Measurements from ENCODE around the gene THNSL1.
A peak's percentile ranks its signal among the peaks of the same experiment; 100 is the strongest.
"Not testable (repeated sequence)": the region's sequence is repeated elsewhere in the genome, so short reads cannot be mapped to it uniquely, and the experiment has no call there.

THNSL1 gene, protein sequence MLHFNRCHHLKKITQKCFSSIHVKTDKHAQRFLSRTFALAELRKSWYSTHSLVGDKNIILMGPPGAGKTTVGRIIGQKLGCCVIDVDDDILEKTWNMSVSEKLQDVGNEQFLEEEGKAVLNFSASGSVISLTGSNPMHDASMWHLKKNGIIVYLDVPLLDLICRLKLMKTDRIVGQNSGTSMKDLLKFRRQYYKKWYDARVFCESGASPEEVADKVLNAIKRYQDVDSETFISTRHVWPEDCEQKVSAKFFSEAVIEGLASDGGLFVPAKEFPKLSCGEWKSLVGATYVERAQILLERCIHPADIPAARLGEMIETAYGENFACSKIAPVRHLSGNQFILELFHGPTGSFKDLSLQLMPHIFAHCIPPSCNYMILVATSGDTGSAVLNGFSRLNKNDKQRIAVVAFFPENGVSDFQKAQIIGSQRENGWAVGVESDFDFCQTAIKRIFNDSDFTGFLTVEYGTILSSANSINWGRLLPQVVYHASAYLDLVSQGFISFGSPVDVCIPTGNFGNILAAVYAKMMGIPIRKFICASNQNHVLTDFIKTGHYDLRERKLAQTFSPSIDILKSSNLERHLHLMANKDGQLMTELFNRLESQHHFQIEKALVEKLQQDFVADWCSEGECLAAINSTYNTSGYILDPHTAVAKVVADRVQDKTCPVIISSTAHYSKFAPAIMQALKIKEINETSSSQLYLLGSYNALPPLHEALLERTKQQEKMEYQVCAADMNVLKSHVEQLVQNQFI

GRCh38 chr10:25016376-25017153, at the start of gene THNSL1:
Gene THNSL1, plus strand, starts transcription at chr10:25016612. Its CDS starts 6,612 bp downstream, at chr10:25023224.
- peak; percentile 99 for DNase-seq

- no peak for DNase-seq
Measured at GRCh38 chr10:24966962-24967481, 49.4 kb upstream of the THNSL1 start.

GRCh38 chr10:24968349-24968748, 48.1 kb upstream of the THNSL1 start:
- no peak for DNase-seq

DNA sequence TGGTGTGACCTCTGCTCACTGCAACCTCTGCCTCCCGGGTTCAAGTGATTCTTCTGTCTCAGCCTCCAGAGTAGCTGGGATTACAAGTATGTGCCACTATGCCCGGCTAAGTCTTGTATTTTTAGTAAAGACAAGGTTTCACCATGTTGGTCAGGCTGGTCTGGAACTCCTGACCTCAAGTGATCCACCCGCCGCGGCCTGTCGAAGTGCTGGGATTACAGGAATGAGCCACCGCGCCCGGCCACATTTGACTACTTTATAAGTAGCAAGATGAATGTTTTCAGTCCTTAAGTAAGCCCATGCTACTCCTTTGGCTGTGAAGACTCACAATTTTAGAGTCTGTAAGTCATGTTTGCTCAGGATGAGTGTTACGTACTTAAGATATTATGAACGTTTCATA, 47.5 kb upstream of the THNSL1 start:
- not testable (repeated sequence) for DNase-seq

GRCh38 chr10:24969841-24970281, 46.6 kb upstream of the THNSL1 start:
- peak; percentile 72 for DNase-seq

GRCh38 chr10:24971374-24971773, 45.0 kb upstream of the THNSL1 start:
- DNase-seq = no peak

DNA sequence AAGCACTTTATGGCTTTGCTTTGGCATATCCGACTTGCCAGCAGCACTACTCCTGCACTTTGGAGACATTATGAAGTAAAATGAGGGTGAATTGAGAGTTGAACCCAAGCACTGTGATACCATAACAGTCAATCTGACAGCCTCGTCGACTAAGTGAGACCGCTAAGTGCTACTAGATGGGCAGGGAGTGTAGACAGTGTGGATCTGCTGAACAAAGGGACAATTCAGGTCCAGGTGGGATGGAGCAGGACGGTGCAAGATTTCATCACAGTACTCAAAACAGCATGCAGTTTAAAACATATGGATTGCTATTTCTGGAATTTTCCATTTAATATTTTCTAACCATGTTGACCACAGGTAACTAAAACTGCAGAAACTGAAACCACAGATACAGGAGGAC, 43.2 kb upstream of the THNSL1 start:
- no peak for DNase-seq

- peak; percentile 75 for DNase-seq
Measured at GRCh38 chr10:24974976-24975375, 41.4 kb upstream of the THNSL1 start.

- DNase-seq = no peak
Measured at GRCh38 chr10:24979685-24980084, 36.7 kb upstream of the THNSL1 start.

- DNase-seq = no peak
Measured at GRCh38 chr10:24981161-24981710, 35.2 kb upstream of the THNSL1 start.

GRCh38 chr10:24982319-24983112, 33.9 kb upstream of the THNSL1 start:
- no peak for DNase-seq

GRCh38 chr10:24983130-24983529, 33.3 kb upstream of the THNSL1 start:
- DNase-seq = no peak

DNA sequence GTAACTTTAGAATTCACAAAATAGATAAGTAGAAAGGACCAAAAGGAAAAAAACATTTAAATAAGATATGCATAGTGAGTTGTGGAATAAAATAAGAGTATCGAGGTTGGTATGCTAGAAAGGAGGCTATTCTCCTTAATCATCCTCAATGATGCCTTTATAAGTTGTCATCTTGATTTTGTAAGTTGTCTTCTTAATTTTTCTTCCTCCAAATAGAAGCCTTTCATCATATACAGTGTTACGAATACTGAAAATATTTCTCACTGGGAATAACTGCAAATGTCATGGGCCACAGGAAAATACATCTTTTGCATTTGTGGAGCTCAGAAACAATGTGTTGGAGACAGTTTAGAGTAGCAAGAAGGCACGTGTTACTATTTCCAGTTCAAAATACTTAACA, 32.5 kb upstream of the THNSL1 start:
- no peak for DNase-seq

GRCh38 chr10:24984906-24985305, 31.5 kb upstream of the THNSL1 start:
- DNase-seq = no peak

- DNase-seq = no peak
Measured at GRCh38 chr10:24988831-24989640, 27.4 kb upstream of the THNSL1 start.

- DNase-seq = no peak
Measured at GRCh38 chr10:24989867-24990266, 26.5 kb upstream of the THNSL1 start.

DNA sequence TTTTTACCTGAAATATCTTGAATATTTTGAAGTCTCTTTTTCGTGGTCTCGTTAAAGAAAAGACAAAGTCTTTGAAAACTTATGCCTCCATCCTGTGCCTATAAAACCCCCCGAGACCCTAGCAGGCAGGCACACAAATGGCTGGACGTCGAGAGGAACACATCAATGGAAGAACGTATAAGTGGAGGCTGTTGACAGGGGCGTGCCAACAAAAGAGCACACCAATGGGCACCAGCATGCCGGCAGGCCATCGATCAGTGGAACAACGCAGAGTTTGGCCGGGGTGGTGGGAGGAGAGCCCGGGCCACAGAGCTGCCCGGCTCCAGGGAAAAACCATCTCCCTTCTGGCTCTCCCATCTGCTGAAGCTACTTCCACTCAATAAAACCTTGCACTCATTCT, 25.1 kb upstream of the THNSL1 start:
- no peak for DNase-seq

DNA sequence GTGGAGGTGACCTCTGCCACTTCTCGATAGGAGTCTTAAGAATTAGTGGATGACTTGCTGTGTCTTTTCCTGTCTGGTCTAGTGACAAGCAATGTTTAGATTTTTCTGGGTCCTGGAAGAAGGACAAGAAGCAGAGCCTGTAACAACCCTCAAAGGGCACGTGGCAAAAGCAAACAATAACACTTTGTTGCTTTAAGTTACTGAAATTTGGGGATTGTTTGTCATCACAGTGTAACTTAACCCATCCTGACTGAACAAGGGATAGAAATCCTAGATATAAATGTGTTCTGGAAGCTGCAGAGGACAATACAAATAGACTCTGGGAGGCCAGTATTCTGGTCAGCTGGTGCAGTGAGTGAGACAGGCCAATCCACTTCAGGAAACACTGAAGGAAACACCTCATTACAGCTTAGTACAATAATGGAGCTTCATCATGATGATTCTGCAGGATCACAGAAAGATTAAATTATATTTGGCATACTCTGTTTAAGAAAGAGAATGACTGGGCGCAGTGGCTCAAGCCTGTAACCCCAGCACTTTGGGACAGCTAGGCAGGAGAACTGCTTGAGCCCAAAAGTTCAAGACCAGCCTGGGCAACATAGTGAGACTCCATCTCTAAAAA, 23.8 kb upstream of the THNSL1 start:
- DNase-seq = no peak

GRCh38 chr10:24993237-24993958, 23.0 kb upstream of the THNSL1 start:
- DNase-seq = no peak

- no peak for DNase-seq
Measured at GRCh38 chr10:24995072-24995471, 21.3 kb upstream of the THNSL1 start.

All from right hindlimb (tissue), 1 donor.